ENCODE results near the gene PAM. TPM values are rescaled to one million over a fixed set of nuclear protein-coding genes. Genes with fewer than 3 reads are reported as not detected.

PAM gene
- total RNA-seq, 1 donor from 2014 or later: 85.6 TPM

DNA sequence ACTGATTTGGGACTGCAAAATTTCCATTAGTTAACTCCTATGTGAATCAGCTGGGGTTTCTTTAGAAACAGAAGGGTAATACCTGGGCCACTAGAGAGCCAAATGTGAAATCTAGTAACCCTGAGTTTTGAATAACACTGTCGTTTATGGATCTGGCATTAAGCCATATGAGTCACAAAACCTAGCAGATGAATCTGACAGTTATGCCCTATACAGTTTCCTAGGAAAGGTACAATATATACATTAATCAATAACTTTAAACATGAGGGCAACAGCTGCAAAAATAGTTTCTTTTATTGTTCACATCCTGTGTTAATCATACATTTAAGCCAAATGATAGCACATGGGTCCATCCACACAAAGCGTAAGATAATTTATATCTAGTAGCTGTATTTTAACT is 56.9 kb downstream of the PAM start:
- H3K27me3 Mint-ChIP-seq (ENCODE audit: low read depth): no peaks in the 10 kb centered on the region
- H3K9me3 Mint-ChIP-seq: no peaks in the 10 kb centered on the region
- no peak overlapping the region for H3K27ac Mint-ChIP-seq (ENCODE audit: unreplicated experiment)
- no peak overlapping the region for H3K4me3 Mint-ChIP-seq
- TF ChIP-seq CTCF (conservative IDR thresholded peaks at IDR 0.05): no peak
- DNase-seq (ENCODE audit: low read depth, low spot score): no peak
- H3K36me3 Mint-ChIP-seq (ENCODE audit: low read depth): no peaks in the 10 kb centered on the region
- H3K4me1 Mint-ChIP-seq: peaks cover 14% of the 10 kb centered on the region

DNA sequence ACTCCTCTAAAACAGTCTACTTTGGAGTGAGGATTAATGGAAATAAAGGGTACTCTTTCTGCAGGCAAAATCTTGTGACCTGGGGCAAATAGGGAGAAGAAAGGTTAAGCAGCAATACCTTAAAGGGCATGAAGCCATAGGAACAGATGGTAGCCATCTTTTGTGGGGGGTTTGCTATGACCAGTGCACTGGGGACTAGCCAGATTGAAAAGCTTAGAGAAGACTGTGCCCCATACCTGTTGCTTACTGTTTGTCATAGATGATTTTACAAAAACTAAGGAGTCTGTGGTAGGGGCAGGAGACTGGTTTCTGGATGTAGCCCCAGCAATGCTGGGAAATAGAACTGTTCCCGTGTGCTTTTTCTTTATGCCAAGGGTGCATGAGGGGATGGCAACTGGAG is 58.6 kb downstream of the PAM start:
- Mint-ChIP-seq H3K4me3 (no peak overlapping the region), H3K9me3 (no peaks in the 10 kb centered on the region), H3K4me1 (no peaks in the 10 kb centered on the region), H3K36me3 (ENCODE audit: low read depth) (no peaks in the 10 kb centered on the region), H3K27me3 (ENCODE audit: low read depth) (no peaks in the 10 kb centered on the region), H3K27ac (ENCODE audit: unreplicated experiment) (no peak overlapping the region)
- TF ChIP-seq CTCF (conservative IDR thresholded peaks at IDR 0.05): no peak
- DNase-seq (ENCODE audit: low read depth, low spot score): no peak

GRCh38 chr5:102815084-102815483 is 60.0 kb downstream of the PAM start:
- Mint-ChIP-seq H3K4me1 (no peaks in the 10 kb centered on the region), H3K9me3 (no peaks in the 10 kb centered on the region), H3K27me3 (ENCODE audit: low read depth) (no peaks in the 10 kb centered on the region), H3K4me3 (no peak overlapping the region), H3K36me3 (ENCODE audit: low read depth) (no peaks in the 10 kb centered on the region), H3K27ac (ENCODE audit: unreplicated experiment) (no peak overlapping the region)
- TF ChIP-seq CTCF (conservative IDR thresholded peaks at IDR 0.05): no peak
- DNase-seq (ENCODE audit: low read depth, low spot score): no peak

- no peak for DNase-seq (ENCODE audit: low read depth, low spot score)
- Mint-ChIP-seq H3K27me3 (ENCODE audit: low read depth) (no peaks in the 10 kb centered on the region), H3K36me3 (ENCODE audit: low read depth) (no peaks in the 10 kb centered on the region), H3K4me3 (no peak overlapping the region), H3K27ac (ENCODE audit: unreplicated experiment) (no peak overlapping the region), H3K9me3 (no peaks in the 10 kb centered on the region), H3K4me1 (no peaks in the 10 kb centered on the region)
- no peak for TF ChIP-seq CTCF (conservative IDR thresholded peaks at IDR 0.05)
These were observed 60.6 kb downstream of the PAM start for GRCh38 chr5:102815540-102816332.

DNA sequence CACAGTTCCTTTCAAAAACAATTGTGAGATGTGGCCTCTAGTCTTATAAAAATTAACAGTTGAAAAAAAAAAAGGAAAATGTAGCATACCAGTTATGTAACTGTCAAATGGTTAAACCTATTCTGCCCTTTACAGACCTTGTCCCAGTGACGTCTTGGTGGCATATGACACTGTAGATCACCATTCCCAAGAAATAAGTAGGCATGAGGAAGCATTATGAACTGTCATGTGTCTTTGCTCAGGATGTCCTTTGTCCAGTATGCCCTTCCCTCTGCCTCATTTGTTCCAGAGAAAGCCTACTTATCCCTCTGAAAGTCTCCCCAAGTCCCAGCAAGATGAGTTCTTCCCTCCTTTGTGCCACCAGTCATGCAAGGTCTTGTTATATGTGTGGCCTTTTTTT is 63.2 kb downstream of the PAM start:
- Mint-ChIP-seq H3K27ac (ENCODE audit: unreplicated experiment) (peak overlapping the region; percentile 1), H3K36me3 (ENCODE audit: low read depth) (no peaks in the 10 kb centered on the region), H3K9me3 (no peaks in the 10 kb centered on the region), H3K4me1 (no peaks in the 10 kb centered on the region), H3K4me3 (no peak overlapping the region), H3K27me3 (ENCODE audit: low read depth) (no peaks in the 10 kb centered on the region)
- no peak for TF ChIP-seq CTCF (conservative IDR thresholded peaks at IDR 0.05)
- DNase-seq (ENCODE audit: low read depth, low spot score): no peak
